Measurements from ENCODE around the gene SLBP.

Gene SLBP

GRCh38 chr4:1759170-1759817, 47.2 kb upstream of the SLBP start:
- TF ChIP-seq CTCF (IDR thresholded peaks at IDR 0.05): no peak
- Histone ChIP-seq H3K36me3 (ENCODE audit: control insufficient read depth, insufficient read depth, low read length) (no peaks in the 10 kb centered on the region), H3K27ac (no peak overlapping the region), H3K27me3 (ENCODE audit: control insufficient read depth, insufficient read depth, low read length) (no peaks in the 10 kb centered on the region), H3K9ac (no peak overlapping the region), H3K9me3 (ENCODE audit: control insufficient read depth, low read length) (no peaks in the 10 kb centered on the region), H3K4me2 (ENCODE audit: low read length) (no peak overlapping the region), H3K4me3 (ENCODE audit: low read depth, low read length) (no peak overlapping the region), H3K79me2 (no peaks in the 10 kb centered on the region), H2AFZ (no peak overlapping the region), H3K4me1 (no peaks in the 10 kb centered on the region)

GRCh38 chr4:1758306-1759121, 46.4 kb upstream of the SLBP start:
- no peaks in the 10 kb centered on the region for H3K9me3 ChIP-seq (ENCODE audit: control insufficient read depth, low read length)
- H2AFZ ChIP-seq: no peak overlapping the region
- no peak for TF ChIP-seq CTCF (IDR thresholded peaks at IDR 0.05)
- no peaks in the 10 kb centered on the region for H3K79me2 ChIP-seq
- H3K9ac ChIP-seq: no peak overlapping the region
- no peak overlapping the region for H3K27ac ChIP-seq
- no peak overlapping the region for H3K4me3 ChIP-seq (ENCODE audit: low read depth, low read length)
- H3K27me3 ChIP-seq (ENCODE audit: control insufficient read depth, insufficient read depth, low read length): no peaks in the 10 kb centered on the region
- no peaks in the 10 kb centered on the region for H3K36me3 ChIP-seq (ENCODE audit: control insufficient read depth, insufficient read depth, low read length)
- H3K4me2 ChIP-seq (ENCODE audit: low read length): no peak overlapping the region
- no peaks in the 10 kb centered on the region for H3K4me1 ChIP-seq

- no peak overlapping the region for H3K4me3 ChIP-seq (ENCODE audit: low read depth, low read length)
- H3K9me3 ChIP-seq (ENCODE audit: control insufficient read depth, low read length): no peaks in the 10 kb centered on the region
- TF ChIP-seq CTCF (IDR thresholded peaks at IDR 0.05): no peak
- no peak overlapping the region for H2AFZ ChIP-seq
- no peak overlapping the region for H3K4me2 ChIP-seq (ENCODE audit: low read length)
- H3K36me3 ChIP-seq (ENCODE audit: control insufficient read depth, insufficient read depth, low read length): no peaks in the 10 kb centered on the region
- H3K4me1 ChIP-seq: no peaks in the 10 kb centered on the region
- no peaks in the 10 kb centered on the region for H3K27me3 ChIP-seq (ENCODE audit: control insufficient read depth, insufficient read depth, low read length)
- no peak overlapping the region for H3K9ac ChIP-seq
- H3K79me2 ChIP-seq: no peaks in the 10 kb centered on the region
- H3K27ac ChIP-seq: no peak overlapping the region
Observed at GRCh38 chr4:1757836-1758235, 45.7 kb upstream of the SLBP start.

GRCh38 chr4:1756893-1757779, 45.0 kb upstream of the SLBP start:
- no peaks in the 10 kb centered on the region for H3K79me2 ChIP-seq
- H3K36me3 ChIP-seq (ENCODE audit: control insufficient read depth, insufficient read depth, low read length): no peaks in the 10 kb centered on the region
- no peaks in the 10 kb centered on the region for H3K27me3 ChIP-seq (ENCODE audit: control insufficient read depth, insufficient read depth, low read length)
- H3K9me3 ChIP-seq (ENCODE audit: control insufficient read depth, low read length): no peaks in the 10 kb centered on the region
- H2AFZ ChIP-seq: no peak overlapping the region
- H3K27ac ChIP-seq: no peak overlapping the region
- H3K4me2 ChIP-seq (ENCODE audit: low read length): no peak overlapping the region
- no peaks in the 10 kb centered on the region for H3K4me1 ChIP-seq
- no peak overlapping the region for H3K4me3 ChIP-seq (ENCODE audit: low read depth, low read length)
- H3K9ac ChIP-seq: no peak overlapping the region
- no peak for TF ChIP-seq CTCF (IDR thresholded peaks at IDR 0.05)
